Stimulated activated naive CD4-positive, alpha-beta T cell treated with Interleukin-2 at 50 U/mL for 16 hours (primary cell): ENCODE measurements around the gene HOXA2.

Source experiments
- DNase-seq: peaks from one replicate; lab custom pipeline; 2025; lab: John Stamatoyannopoulos, UW

The HOXA2 gene

DNA sequence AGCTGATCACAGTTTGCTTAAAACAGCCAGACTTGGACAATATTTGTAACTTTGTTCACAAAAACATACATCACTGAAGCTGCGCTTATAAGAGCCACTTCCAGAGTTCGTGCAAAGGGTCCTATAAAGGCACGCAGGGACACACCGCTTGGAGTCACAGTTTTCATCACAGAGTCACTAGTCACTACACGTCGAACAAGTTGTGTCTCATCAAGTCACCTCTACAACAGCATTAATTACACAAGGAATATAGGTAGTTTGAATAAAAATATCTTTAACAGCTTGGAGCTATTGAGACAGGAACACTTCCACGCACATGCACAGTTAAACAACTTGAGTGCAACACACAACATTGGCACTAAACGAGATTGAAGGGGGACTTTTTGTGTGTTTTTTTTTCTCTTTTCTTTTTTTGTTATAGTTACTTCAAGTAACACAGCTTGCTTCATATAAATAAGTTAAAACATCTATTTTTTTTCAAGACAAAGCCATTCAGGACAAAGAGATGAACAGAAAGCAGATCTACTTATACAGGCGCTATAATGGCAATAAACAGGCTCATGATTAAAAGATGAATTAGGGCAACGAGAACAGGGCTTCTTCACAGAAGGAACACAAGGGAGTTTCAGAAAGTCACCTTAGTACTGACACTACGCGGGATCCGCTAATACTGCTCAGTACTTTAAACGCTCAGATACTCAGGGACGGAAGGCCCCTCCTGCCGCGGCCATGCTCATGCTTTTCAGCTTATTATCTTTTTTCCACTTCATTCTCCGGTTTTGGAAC is 38.8 kb upstream of the HOXA2 start:
- no peak for DNase-seq

DNA sequence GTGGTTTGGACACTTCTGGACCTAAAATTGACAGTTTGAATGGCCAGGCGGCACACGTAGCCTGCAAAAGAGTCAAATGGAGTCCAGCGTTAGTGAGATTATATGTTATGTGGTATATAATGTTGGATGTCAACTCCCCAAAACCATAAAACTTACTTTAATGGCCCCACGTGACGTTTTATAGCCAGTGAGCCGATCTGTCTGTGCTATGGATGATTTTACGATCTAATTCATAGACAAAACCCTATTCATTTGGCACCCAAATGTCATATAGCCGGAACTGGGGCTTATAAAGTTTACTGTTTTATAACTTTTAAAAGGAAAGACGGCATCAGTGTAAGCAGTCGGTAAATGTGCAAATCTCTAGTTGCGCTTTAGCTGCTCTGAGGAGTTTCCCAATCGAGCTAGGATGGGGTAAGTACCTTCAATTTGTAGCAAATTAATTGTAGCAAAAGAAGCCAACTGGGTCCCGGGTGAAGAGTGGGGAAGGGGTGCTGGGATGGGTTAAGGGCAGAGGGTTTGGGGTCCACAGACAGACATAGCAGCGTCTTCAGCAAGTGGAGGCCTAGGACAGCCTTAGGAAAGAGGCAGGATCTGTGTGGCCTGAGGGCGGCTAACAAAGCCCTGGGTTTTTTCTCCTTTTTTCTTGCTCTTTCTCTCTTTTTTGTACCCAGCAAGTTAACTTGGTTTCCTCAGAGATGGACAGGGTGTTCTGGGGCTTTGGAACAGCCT is 37.8 kb upstream of the HOXA2 start:
- DNase-seq: no peak

DNA sequence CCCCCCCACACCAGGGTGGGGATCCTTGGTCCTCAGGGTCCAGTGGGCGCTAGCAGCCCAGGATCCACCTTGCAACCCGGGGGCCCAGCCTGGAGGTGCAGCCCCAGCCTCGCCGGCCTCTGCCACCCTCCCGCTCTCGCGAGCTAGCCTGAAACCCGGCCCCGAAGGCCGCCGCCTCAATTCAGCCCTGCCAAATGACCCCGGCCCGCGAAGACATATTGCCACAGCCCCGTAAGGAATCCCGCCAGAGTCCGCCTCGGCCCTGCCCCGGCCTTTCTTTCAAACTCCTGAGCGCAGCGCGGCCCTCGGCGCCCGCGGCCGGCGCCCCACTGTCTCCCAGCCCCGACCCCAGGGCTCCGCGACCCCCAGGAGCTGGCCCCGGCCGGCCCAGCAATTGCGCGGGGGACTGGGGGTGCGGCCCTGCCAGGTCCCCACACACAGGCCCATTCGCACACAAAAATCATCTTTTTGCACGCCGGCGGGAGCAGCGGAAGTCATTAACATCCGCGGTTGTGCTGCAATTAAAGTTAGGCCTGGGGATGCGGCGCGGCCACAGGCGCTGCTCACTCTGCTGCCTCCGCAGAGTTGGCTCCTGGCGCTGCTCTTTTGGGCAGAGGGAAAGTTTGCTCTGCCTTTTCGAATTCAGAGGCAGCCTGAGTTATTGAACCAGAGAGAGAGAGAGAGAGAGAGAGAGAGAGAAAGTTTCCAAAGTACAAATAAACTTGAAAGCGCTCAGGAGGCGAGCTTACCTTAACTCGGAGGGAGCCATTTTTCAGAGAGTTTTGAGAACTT is 37.0 kb upstream of the HOXA2 start:
- no peak for DNase-seq

DNA sequence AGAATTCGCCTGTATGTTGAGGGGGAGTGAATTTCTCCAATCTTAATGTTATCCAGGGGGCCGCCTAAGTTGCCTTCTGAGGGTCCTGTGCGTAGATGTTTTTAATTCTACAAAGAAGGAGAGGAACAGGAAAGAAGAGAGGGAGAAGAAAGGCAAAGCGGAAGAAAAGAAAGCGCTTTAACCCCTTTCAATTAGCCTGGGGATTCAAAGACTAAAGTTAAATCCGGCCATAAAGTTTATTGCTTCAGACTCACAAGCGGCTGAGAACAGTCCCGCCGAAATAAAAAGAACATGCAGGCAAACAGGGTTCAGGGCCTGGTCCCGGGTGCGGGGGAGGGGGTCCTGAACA is 36.5 kb upstream of the HOXA2 start:
- no peak for DNase-seq

DNA sequence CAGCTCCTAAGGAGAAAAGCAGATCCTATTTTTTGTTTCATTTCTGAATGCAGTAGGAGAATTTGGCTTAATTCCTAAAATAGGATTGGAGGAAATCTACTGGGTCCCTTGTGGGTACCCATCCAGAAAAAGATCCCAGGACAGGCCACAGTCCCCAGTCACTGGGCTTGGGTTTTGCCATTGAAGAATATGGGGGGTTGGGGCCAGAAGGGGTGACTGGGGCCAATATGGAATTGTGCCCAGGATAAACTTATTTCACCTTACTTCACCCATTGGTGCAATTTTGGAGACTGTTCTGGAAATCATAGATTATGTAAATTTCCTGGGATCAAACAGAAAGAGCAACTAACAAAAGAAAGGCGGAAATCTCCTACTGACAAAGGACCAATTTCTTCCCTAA is 36.0 kb upstream of the HOXA2 start:
- DNase-seq: no peak

DNA sequence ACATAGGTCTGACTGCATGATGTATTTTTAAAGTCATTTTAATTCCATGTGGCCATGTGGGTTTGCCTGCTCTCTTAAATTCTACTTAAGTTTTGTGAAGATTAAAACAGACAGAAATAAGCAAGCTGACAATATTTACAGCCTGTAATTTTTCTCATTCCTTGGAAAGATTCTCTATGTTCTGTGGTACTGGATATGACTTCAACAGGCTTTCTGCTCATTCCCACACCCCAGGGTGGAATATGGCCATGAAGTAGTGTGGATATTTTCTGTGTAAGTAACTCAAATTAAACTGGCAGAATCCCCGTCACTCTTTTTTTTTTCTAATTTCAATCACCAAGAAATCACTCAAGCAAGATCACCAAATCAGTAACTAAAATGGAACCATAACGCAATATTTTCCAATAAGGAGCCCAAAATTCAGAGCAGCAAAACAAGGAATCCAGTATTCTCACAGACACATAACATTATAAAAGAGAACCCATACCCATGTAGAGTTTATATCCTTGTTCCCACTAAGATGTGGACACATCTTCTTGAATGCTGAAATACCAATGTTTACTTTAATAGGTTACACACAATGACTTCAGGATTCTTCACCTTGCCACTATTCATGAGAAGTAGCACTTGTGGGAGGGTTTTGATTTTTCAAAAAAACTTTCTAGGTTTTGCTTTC is 35.3 kb upstream of the HOXA2 start:
- no peak for DNase-seq

DNA sequence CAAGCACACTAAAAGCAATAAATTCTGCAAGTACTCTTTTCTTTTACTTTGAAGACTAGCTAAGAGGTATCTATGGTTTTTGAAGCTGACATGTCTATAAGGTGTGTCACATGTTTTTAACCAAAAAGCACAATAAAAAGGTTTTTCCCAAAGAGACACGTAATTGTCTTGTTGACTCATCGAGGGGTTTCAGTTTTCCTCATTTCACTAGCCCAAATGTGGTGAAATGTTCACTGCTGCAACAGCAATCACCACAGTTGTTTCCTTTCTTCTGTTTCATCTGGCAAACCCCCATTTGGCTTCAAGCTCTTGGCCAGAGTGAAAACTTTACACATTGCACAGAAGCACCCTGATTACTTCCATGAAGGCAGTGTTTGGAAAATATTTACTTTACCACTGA is 31.9 kb upstream of the HOXA2 start:
- DNase-seq: no peak

DNA sequence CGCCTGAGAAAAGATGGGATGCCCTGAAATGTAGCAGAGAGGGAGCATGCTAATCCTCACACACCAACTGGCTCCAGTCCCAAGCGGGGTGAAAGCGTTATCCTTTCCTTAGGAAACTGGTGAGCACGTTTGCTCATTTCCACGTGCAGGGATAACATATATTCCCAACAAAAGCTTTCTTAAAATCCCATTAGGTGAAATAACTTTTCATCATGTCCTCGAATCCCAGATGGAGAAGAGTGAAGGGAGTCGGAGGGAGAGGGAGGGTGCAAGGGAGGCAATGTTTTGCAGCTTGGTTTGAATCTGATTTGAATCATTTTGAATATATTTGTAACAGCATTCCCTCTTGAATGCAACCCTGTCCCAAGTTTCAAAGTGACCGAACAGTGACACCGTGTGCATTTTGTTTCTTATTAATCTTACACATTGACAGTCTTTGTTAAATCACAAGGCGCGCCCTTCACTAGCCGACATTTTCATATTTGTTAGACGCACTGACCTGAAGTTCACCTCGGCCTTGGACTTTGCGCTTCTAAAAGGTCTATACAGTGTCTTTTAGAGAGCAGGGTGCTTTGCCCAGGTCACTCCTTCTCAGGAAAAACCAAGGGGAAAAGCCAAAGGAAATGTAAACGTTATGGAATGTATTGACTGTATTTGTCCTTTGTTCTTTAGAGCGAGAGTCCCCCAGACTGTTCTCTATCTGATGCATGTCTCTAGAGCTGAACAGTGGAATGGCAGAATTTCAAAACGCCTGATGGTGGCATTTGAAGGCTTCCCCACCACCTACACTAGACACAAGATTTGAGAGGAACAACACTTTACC is 31.1 kb upstream of the HOXA2 start:
- DNase-seq: no peak

DNA sequence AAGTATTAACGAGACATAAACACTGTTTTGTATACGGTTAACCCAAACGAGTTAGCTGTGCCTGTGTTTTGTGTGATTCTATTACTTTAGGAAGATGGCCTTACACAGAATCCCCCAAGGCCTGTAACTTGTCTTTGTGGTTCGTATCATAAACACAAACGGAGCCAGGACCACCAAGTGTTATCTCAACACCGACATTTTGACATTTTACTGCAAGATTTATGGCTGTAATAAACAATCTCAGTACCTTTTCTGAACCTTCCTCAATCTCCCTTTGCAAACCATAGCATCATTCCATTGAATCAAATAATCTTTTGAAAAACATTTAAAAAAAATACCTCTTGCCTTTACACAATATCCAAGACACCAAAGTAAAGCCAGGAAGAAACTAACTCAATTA is 30.5 kb upstream of the HOXA2 start:
- DNase-seq: no peak

DNA sequence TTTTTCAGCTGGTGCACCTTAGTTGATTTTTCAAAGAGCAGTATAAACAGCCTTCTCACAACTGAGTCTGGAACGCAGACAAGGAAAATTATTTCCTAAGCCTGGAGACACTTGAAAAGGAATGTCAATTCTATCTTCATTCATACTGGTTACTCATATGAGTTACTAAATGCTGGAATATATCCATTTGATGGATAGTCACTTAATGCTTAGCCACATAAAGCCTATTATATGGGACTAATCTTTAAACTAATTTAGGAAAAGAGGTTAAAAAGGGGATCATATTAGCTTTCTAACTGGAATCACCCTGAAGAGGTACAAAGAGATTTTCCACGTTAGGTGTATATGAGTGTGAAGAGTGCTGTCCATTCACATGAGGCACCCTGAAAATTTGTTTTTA is 29.7 kb upstream of the HOXA2 start:
- DNase-seq: no peak

DNA sequence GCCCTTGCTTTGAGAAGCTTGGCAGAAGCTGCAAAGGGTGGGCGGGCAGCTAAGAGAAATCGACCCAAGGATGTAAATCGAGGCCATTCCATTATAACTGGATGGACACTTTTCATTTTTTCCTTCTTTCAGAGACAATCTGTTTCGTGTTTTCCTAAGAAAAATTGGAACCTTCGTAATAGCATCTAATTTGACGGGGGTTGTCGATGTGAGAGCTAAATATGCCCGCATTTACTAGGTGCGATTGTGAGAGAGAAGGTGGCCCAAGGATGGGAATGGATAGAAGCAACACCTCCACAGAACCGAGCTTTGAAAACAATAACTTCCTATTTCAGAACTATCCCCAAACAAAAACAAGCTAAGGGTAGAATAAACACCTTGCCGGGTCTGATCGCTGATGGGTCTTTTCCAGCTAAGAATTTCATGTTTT is 28.9 kb upstream of the HOXA2 start:
- DNase-seq: no peak

DNA sequence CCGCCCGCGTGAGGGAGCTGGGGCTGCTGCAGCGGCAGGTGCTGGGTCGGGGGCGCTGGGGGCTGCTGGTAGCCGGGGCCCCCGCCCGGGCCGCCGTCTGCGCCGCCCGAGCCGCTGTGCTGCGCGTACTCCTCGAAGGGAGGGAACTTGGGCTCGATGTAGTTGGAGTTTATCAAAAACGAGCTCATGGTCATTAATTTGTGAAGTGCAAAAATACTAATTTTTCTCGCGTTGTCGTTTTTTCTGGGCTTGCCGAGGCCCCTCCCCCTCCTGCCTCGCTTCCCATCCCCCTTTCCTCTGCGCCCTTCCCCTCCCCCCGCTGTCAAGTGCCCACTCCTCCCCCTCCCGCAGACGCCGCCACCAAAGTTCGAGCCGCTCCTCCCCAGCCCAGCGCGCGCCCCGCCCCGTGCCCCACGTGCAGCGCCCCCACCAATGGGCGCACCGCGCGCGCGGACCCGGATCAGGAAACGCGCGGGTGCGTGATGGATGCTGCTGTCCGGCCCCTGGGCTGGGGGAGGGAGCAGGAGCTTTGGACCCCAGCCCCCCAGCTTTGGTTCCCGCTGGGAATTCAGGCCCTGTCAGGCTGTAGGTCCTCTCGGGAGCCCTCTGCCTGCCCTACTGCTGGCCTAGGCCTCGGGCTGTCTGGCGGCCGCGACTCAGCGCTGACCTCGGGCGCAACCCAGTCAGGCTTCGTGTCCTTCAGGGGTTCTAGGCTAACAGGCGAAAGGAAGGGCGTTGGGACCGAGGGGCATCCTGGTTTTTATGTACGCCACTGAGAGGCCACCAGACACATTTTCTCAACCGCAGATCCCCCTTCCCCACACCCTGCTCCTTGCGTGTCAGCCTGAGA is 28.3 kb upstream of the HOXA2 start, which contains the start of gene HOXA4:
HOXA4 (minus strand) TSS at position 218 of the 850 bp plus-strand sequence; CDS start at position 194, 24 bp downstream.
- DNase-seq: peak; percentile 74

DNA sequence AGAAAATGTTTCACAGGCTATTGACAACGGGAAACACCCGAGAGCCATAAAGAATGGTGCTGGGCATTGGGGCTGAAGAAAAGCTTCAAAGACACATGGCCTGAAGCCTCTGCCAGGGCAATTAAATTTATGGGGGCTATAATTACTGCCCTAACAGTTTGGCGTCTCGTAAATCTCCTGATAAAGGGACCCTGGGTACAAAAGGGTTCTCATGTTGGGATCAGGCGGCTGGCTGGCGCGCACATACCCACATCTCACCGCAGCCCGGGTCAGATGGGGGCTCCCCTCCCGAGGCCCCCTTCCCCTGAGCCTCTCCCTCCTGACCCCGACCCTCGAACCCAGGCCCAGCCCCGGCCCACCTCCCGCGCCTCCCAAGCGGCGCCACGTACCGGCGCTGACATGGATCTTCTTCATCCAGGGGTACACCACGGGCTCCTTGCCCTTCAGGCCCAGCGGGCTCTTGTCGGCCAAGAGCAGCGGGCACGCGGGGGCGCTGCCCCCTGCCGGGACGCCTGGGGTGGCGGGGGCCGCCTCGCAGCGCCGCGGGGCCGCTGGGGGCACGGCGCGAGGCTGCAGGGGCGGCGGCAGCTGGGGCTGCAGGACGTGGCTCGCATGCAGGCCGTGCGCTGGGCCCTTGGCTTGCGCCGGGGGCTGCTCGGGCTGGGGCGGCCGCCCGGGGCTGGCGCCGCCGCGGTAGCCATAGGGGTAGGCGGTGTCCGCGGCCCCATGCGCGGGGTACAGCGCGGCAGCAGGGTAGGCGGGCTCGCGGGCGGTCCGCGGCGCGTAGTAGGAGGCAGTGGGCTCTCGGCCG is 27.5 kb upstream of the HOXA2 start:
- no peak for DNase-seq

DNA sequence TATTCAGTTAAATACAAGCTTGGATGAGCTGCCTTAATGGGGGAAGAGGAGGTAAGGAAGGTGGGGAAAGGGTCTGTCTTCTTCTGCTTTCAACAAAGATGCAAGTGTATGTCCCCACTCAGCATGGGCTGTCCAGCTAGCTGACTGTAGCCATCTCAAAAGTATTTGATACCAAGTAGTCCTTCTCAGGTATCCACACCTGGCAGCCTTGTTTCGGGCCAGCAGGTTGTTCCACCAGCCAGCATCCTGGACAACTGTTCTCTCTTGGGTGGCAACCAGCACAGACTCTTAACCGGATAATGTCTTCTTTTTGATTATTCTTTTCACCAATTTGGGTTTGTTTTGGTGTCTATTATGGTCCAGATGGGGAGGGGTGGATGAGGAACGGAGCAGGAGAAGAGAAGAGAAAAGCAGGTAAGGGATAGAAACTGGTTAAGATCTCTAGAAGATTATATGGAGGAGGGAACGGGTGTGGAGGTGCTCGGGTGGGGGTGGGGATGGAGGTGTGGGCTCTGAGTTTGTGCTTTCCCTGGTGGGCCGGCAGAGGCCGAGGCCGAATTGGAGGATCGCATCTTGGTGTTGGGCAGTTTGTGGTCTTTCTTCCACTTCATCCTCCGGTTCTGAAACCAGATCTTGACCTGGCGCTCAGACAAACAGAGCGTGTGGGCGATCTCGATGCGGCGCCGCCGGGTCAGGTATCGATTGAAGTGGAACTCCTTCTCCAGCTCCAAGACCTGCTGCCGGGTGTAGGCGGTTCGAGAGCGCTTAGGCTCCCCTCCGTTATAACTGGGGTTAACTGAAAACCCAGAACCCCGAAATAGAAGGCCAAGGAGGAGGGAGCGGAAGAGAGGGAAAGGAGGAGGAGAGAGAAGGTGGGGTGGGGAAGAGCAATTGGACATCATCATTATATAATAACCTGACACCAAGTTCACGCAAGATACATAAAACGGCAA is 26.6 kb upstream of the HOXA2 start:
- DNase-seq: no peak

DNA sequence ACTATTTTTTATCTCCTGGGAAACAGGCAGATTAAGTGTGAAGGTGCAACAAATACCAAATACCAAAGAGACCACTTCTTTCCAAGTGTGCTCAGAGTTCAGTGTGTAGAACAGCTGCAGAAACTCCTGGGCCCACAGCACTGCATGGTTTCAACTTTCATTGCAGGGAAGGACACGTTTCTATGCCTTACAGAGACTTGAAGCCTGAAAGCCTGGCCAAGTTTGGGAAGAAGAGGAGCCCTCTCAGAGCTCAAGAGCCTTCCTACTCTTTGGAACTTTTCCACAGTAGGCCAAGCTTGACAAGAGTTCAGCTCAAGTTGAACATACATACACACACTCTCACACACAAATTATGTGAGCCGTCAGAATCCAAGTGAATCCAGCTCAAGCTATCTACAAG is 25.6 kb upstream of the HOXA2 start:
- DNase-seq: no peak

DNA sequence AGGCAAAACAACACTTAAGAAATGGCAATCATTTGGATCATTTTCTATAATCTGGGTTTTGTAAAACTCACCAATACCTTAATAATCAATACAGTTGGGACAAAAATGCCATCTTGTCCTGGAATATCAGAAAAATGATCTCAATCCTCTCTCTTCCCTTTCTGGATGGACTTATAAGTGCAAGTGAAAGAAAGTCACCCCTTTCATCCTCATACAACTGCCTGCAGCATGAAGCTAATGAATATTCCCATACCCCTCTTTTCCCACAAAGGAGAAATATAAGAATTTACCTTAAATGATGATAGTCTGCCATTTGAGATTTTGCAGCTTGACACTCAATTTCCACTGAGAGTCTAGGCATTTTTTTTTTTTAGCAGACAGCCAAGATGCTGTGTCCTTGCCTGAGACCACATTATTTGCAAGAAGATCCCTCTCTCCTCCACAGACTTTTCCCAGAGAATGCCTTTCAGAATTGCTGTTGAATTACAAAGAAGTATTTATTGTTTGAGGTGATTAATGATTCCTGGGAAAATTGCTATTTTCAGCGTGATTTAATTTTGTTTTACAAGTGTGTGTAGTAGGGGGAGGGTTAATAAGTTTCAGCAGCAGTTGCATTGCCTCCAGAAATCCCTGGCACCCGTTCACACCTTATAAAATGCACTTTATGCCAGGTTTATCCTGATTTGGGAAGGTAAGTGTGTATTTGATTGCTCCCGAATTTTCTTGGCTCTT is 24.3 kb upstream of the HOXA2 start:
- no peak for DNase-seq

DNA sequence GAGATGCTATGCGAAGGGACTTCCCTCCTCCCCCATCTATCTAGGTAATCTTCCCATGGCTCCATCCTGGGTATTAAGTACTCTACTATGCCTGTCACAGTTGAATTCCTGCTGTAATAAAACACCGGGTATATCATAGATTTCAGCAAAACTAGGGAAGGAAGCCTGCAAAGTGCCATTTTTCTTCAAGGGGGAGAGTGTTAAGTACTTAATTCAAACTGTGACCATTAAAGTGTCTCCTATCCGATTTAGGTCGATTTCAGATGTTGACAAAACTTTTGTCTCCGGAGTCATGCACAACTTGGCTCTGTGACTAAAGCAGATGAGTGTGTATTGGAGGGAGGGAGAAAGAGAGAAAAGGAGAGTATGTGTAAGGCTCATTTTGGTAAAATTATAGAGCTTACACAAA is 23.5 kb upstream of the HOXA2 start:
- DNase-seq: no peak
